Measurements from ENCODE around the gene CD320.
"Not testable (repeated sequence)": the region's sequence is repeated elsewhere in the genome, so short reads cannot be mapped to it uniquely, and the experiment has no call there.

Gene CD320

DNA sequence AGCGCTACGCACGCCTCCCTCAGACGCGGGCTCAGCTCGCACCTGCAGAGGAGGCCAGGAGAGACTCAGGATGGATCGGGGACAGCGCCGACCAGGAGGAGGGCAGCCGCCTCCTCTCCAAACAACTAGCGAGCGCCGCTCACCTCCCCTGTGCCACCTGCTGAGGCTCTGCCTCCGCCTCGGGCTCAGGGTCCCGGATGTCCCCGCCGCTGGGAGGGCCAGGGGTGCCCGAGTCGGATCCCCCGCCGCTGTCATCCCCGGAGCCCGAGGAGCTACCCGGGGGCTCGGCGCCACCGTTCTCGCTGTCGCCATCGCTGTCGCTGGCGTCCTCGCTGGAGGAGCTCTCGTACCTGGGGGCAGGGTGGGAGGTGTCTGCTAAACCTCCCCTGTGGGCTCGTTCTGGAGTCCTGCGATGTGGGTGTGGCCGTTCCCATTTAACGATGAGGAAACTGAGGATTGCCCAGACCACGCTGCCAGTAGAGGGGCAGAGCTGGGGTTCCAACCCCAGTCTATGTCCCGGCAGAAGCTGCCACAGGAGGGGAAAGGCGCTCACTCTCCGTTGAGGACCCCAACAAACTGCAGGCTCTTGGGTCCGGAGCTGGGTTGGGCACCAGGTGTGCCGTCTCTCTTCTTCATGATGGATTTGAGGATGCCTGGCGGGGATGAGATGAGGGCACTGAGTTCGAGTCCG lies 25.8 kb upstream of the CD320 start:
- DNase-seq (ENCODE audit: low read depth in 2 of 2) = no peak

DNA sequence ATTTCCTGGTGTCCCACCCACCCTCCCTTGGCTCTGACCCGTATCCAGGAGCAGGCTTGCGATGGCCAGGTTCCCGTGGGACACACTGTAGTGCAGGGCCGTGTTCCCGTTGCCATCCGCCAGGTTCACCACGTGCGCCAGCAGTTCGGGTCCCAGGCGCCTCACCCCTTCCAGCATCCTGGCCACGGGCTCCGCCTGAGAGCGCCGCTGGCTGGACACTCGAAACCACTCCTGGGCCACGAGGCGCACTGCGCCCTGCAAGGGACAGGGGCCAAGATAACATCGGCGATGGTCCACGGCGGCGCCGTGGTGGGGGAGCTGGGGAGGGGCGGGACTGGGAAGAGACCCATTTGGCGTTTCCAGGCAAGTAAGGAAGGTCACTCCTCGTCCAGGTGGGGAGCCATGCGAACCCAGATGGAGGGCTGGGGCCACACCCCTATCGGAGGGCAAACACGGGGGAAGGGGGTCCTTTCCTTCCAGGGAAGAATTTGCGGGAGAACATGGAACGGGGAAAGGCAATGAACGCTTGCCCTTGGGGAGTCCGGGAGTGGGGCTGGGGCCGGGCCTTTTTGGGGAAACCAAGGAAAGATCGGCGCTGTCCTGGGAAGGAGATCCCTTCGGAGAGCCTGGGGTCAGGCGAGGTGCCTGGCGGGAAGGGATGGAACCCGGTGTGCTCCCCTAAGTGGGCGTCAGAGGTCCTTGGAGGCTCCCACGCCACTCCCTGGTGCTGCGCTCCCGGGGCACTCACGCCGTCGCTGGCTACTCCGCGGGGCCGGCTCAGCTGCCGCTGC lies 25.0 kb upstream of the CD320 start:
- no peak for DNase-seq (ENCODE audit: low read depth in 2 of 2)

DNA sequence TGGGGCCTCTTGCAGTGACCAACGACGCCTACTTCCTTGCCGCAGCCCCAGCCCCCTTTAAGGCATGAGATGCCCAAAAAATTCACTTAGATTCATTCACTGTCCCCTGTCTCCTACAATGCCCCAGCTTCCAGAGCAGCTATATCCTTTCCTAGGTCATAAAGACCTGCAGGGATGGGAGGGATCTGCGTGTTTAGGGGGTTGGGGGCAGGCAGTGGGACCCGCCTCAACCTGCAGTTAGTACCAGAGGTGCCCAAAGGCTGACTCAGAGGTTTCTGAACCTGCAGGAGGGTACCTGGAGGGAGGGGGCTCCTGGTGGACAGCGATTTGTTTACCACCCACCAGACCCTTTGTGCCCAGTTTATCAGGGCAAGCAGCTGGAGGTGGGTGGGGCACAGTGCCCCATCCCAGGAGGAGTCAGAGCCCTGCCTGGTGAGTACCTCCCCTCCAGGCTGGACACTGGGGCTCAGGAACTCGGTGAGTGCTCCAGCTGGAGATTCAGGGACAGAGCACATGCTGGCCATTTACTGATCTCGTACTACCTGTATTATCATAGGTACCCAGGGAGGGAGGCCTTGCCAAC lies 23.2 kb upstream of the CD320 start:
- DNase-seq (ENCODE audit: low read depth in 2 of 2) = no peak

DNA sequence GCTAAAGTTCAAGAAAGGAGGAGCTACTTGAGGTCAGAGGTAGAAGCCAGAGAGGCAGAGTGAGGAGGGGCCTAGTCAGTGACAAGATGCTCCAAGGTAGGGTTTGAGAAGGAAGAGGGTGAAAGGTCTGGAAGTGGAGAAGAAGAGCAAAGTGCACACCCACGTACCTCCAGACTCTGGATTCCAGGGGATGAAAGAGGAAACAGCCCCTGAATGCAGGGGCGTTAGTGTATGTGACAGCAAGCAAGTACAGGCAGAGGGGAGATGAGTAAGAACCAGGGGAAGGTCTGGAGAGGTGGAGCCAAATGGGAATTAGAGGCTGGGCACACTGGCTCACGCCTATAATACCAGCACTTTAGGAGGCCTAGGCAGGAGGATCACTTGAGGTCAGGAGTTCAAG lies 21.8 kb upstream of the CD320 start:
- DNase-seq (ENCODE audit: low read depth in 2 of 2) = no peak

DNA sequence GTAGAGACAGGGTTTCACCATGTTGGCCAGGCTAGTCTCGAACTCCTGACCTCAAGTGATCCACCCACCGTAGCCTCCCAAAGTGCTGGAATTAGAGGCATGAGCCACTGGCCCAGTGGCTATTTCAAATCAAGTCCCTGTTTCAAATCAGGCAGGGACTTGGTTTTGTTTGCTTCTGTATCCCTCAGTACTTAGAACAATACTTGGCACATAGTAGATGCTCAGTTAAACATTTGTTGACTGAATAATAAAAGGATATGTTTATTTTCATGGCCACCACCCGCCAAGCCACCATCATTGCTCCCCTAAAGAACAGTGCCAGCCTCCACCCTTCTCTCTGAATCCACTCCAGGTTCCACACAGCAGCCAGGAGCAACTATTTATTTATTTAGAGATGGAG lies 17.3 kb upstream of the CD320 start:
- DNase-seq (ENCODE audit: low read depth in 2 of 2) = no peak

DNA sequence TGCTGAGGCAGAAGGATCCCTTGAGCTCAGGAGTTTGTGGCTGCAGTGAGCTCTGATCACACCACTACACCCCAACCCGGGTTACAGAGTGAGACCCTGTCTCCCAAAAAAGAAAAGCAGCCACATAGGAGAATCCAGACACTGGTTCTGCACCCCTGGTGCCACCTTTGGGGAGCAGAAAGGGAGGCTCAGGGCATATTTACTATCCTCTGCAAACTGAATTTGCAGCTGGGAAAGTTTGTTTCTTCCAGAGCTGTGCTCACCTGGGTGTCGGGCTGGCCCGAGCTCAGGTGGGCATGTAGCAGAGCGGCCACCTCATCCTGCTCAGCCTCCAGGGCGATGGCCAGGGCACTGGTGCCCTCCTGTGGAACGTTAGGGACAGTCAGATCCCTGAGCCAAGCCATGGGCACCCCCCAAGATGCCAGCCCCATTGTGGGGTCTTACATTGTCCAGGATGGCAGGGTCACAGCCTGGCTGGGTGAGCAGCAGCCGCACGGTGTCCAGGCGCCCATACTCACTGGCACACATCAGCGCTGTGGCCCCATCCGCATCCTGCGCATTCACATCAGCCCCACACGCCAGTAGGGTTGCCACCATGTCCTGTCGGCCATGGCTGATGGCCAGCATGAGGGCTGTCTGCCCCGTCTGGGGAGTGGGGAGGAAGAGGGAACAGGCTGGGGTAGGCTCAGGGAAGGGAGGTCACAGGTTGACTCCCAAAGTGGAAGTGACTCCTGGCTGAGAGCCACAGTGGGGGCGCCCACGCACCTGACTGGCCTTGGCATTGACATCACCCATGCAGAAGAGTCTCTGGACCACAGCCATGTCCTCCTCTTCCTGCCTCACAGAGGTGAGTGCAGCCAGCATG lies 16.3 kb upstream of the CD320 start:
- no peak for DNase-seq (ENCODE audit: low read depth in 2 of 2)

DNA sequence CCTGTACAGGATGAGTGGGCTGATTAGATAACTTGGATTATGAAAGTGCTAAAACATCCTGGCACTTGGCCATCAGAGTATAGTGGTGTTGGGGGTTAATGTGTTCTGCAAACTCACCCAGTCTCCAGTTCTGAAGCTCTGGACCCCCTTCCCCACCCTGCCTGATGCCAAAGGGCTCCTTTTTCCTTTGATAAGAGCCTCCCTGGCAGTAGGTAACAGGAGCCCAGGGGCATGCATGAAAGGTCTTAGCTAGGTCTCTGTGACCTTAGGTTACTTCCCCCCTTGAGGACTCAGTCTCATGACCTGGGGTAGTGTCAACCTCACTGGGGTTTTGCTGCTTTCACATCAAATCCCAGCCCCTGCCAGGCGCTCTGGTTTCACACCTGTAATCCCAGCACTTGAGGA lies 15.6 kb upstream of the CD320 start:
- DNase-seq (ENCODE audit: low read depth in 2 of 2) = no peak

DNA sequence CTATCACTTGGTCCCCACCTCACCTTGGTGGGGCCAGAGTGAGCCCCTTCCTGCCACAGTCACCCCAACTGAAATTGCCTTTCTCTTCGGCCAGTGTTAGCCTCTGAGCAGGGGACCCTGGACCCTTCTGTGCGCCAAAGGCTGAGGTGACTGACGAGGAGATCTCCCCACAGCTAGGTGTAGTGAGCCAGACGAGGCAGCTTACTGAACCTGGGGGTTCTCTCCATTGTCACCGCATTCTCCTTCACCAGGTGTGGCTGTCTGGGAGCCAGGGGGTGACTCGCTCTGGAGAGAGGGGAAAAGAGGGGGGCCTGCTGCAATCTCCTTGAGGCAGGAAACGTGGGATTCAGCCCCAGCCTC lies 14.5 kb upstream of the CD320 start:
- DNase-seq (ENCODE audit: low read depth in 2 of 2) = no peak

DNA sequence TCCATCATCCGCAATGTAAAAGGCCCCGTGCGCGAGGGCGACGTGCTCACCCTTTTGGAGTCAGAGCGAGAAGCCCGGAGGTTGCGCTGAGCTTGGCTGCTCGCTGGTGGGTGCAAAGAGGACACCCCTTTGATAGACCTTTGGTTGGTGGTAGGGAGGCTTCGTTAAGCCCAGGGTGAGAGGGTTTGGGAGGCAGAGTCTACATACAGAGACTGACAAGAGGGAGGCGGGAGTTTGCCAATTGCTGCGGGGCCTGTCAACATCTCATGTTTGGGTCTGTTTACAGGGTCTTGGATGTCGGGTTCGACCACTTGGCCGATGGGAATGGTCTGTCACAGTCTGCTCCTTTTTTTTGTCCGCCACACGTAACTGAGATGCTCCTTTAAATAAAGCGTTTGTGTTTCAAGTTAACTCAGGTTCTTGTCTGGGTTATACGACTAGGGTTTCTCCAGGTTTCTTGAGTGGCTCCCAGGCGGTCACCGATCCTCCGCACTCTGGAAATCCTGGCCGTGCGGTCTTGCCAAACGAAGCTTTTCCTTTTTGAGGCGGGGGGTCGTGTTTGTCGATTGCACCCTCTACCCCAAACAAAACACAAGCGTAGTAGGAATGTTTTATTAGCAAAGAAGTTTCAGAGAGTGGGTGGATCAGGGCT lies 14.0 kb upstream of the CD320 start:
- no peak for DNase-seq (ENCODE audit: low read depth in 2 of 2)

DNA sequence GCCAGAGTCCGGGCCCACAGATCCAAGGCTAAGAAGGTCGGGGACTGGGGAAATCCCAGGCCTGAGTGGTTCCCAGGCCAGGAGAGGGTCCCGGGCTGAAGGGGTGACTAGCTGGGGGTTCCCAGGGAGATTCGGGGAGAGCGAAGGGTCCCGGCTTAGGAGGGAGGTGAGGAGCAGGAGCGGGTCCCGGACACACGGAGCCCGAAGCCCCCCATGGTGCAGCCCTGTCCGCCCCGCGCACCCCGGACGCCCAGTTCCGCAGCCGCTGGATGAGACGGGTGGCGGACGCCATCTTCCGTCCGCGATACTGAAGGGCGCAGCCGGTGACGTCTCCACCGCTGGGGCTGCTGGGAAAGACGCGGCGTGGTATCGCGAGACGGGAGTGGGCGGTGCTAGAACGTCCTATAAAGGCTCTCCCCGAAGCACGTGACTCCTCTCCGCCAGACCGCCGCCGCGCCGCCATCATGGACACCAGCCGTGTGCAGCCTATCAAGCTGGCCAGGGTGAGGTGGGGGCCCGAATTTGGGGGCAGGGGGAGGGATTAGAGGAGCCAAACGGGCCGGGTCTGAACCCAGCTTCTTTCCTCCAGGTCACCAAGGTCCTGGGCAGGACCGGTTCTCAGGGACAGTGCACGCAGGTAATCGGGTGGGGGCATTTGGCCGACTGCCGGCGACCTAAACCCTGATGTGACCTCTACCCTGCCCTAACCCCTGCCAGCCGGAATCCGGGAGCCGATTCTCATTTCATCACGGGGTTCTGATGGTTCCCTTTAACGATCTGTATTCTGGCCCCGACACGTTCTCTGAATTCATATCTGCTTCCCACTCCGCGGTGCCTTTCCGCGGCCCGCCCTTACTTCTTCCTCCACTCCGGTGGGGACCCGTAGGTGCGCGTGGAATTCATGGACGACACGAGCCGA lies 13.2 kb upstream of the CD320 start, which contains the start of the genes NDUFA7 and RPS28:
Gene NDUFA7 (minus strand): TSS at position 309 of the 919 bp plus-strand sequence. CDS start 17 bp downstream, at position 292.
Gene RPS28 (plus strand): TSS at position 430 of the 919 bp plus-strand sequence. CDS start 35 bp downstream, at position 465.
- DNase-seq (ENCODE audit: low read depth in 2 of 2) = peak; percentile 95 to 97

DNA sequence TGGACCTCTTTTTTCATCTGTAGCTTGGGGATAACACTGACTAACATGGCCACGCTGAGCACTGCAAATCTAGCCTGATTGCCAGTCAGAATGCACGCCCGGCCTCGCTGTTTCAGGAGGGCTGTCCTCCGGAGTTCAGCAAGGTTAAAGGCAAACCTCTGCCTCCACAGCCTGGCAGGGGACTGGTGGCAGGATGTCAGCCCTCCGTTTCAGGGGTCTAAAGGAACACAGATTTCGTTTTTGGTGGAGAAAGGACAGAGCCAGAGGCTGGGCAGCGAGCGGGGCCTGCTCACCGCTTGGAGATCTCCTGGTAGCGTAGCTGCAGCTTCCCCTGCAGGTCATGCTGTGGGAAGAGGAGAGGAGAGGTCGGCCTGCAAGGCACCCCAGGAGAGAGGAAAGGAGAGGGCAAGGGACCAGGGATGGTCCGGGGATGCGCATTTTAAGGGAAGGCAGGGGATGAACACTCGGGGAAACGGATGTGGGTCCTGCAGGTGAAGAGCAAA lies 12.5 kb upstream of the CD320 start:
- DNase-seq (ENCODE audit: low read depth in 2 of 2) = no peak

DNA sequence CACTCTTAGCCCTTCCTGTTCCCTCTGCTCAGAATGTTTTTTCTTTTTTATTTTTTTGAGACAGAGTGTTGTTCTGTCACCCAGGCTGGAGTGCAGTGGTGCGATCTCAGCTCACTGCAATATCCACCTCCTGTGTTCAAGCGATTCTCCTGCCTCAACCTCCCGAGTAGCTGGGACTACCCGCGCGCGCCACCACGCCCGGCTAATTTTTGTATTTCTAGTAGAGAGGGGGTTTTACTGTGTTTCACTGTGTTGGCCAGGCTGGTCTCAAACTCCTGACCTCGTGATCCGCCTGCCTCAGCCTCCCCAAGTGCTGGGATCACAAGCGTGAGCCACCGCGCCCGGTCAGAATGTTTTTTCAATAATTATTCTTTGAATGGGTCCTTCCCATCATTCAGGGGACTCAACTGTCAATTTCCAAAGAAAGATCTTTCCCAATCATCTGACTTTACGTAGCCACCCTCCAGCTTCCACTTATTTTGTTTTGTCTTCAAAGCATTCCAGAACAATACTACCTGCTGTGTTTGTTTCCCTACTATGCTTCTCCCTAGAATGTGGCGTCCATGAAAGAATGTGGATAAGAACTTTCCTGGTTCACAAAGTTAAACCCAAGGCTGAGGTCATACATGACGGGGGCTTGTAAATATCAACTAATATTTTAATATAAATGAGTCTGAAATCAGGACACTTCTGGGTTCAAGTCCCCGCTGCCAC lies 11.8 kb upstream of the CD320 start:
- no peak for DNase-seq (ENCODE audit: low read depth in 2 of 2)

DNA sequence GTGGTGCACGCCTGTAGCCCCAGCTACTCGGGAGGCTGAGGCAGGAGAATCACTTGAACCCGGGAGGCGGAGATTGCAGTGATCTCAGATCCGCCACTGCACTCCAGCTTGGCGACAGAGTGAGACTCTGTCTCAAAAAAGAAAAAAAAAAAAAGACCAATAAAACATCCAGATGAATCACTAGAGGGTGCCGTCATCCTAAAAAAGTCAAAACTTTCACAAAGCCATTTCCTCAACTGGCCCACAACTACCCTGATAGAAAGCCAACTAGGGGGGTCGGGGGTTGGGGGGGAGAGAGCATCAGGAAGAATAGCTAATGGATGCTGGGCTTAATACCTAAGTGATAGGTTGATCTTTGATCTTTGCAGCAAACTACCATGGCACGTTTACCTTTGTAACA lies 10.7 kb upstream of the CD320 start:
- not testable (repeated sequence) for DNase-seq (ENCODE audit: low read depth in 2 of 2)

DNA sequence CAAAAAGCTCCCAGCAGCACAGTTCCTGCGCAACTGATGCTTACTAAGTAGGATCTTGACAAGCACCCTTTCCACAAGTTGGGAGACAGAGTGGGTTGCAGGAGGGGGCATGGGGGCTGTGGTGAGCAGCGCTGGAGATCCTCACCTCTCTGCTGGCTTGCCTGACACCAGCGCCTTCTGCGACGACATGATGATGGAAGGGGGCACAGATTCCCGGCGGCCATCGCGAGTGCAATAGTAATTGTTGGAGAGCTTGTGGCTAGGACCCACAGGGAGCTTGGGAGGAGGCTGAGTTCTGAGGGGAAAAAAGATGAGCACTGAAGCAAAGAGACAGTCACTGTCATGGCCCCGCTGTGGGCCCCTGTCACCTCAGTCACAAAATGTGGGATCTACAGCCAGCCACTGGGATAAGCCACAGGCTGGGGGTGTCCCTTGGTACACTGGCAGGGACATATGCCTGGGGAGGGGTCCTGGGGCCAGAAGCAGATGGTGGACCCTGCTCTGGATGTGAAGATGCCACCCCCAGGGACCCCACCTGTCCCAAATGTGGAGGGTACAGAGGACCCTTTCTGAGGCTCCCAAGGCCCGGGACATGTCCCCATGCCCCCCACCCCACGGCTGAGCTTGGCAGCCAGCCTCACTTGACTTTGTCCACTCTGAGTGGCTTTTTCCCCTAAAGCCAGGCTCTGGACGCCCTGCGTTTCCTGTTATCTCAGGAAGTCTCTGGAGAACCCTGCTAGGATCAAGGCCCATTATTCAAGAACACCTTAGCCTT lies 8.4 kb upstream of the CD320 start:
- DNase-seq (ENCODE audit: low read depth in 2 of 2) = no peak

DNA sequence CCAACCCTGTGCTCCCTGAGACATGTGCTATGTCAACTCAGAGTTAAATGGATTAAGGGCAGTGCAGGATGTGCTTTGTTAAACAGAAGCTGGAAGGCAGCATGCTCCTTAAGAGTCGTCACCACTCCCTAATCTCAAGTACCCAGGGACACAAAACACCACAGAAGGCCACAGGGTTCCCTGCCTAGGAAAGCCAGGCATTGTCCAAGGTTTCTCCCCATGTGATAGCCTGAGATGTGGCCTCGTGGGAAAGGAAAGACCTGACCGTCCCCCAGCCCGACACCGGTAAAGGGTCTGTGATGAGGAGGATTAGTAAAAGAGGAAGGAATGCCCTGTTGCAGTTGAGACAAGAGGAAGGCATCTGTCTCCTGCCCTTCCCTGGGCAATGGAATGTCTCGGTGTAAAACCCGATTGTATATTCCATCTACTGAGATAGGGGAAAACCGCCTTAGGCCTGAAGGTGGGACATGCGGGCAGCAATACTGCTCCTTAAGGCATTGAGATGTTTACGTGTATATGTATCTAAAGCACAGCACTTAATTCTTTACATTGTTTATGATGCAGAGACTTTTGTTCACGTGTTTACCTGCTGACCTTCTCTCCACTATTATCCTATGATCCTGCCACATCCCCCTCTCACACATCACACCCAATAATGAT lies 7.0 kb upstream of the CD320 start:
- DNase-seq (ENCODE audit: low read depth in 2 of 2) = not testable (repeated sequence)

DNA sequence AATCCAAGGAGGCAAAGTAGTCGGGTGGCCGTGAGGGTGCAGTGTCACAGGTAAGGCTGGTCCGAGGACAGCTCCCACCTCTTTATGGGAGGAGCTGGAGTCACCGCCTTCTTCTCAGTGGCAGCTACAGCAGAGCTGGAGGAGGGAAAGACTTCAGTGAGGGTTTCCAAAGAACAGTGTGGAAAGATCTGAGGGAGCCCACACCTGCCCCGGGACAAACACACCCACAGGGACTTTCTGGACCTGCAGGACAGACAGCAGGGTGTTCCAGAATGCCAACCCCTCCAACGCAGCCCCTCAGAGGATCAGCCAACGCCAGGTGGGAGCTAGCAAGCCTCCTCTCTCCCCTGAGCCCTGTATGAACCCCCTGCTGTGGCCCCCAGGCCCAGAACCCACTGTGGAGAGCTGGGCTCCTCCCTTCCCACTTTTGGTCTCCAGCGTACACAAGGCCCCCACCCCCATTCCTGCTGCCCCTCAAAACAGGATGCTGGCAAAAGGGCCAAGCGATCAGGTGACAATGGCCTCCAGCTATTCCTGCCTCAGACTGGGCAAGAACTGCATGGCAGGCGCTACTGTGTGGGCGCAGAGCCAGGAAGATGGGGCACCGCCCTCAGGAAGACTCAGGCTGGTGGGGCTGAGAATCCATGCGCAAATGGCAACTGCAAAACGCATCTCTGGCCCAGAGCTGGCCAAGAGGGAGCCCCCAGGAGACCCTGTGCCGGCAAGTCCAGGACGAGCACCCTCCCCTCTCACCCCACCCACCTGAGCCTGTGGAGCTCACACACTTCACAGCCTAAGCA lies 3.5 kb upstream of the CD320 start:
- DNase-seq (ENCODE audit: low read depth in 2 of 2) = no peak

DNA sequence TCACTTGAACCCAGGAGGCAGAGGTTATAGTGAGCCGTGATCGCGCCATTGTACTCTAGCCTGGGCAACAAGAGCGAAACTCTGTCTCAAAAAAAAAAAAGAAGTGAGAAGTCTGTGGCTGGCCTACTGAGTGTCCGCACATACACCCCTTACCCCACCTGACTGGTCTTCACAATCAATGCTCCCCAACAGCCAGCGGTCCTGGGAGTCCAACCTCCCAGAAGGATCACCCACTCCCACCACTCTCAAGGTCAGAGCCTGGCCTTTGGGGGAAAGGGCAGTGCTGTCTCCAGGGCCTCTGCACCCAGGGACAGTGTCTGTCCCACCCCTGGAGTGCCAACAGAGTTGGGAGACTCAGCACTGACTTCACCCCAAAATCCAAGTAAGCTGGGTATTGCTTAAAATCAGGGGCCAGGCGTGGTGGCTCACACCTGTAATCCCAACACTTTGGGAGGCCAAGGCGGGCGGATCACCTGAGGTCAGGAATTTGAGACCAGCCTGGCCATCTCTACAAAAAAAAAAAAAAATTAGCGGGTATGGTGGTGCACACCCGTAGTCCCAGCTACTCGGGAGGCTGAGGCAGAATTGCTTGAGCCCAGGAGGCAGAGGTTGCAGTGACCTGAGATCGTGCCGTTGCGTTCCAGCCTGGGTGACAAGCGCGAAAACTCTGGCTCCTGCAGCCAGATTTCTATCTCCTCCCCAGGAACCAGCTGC lies 2.3 kb upstream of the CD320 start:
- no peak for DNase-seq (ENCODE audit: low read depth in 2 of 2)
